ENCODE data around the gene PTGES. TPM values are rescaled to one million over a fixed set of nuclear protein-coding genes. Genes with fewer than 3 reads are reported as not detected.

The PTGES gene
- total and polyA plus RNA-seq, 10 of the 15 experiments (the other 5 are each of a cell fraction or from before 2014, with no cell fraction given): 0.57 TPM; not detected in 9

DNA sequence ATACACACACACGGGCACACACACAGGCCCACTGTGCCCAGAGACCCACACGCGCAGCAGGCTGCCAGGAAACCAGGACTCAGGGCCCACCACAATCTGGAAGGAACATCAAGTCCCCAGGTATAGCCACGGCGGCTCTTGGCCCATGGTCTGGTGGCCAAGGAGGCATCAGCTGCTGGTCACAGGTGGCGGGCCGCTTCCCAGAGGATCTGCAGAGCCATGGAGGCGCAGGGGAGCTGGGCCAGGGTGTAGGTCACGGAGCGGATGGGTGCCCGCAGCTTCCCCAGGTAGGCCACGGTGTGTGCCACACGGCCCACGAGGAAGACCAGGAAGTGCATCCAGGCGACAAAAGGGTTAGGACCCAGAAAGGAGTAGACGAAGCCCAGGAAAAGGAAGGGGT, 13.4 kb downstream of the PTGES start:
- 54% methylated on average over 16 of the region's 16 CpGs for WGBS (ENCODE audit: insufficient coverage, insufficient replicate concordance, low lambda C conversion rate, missing lambda C conversion rate)

More for the DNA sequence above, 13.4 kb downstream of the PTGES start:
- no peaks in the 10 kb centered on the region for H3K79me2 ChIP-seq (ENCODE audit: control insufficient read depth, insufficient read depth, low read length)
- H3K27ac ChIP-seq (ENCODE audit: control insufficient read depth, insufficient read depth): no peak overlapping the region
- ChIA-PET POLR2A (no interaction called here), RAD21 (ENCODE audit: unreplicated experiment) (interaction anchor here (1.5 kb wide), 1 partner anchor 12 kb away, joined by 6 read pairs; no protein-coding TSS in a partner anchor), CTCF (interaction anchor here (1.0 to 4.3 kb wide), 4 partner anchors 12 to 496 kb away, joined by 3 to 45 read pairs (median 6); no protein-coding TSS in a partner anchor), SMC1A (ENCODE audit: uncharacterized antibody, unreplicated experiment) (interaction anchor here (1.9 kb wide), 1 partner anchor 47 kb away, joined by 8 read pairs; no protein-coding TSS in a partner anchor)
- DNase-seq (ENCODE audit: low read depth, low spot score) (no peak), FAIRE-seq (no peak), ATAC-seq (no peak)
- no peak overlapping the region for H3K9ac ChIP-seq (ENCODE audit: control insufficient read depth, insufficient read depth, low read length)
- in situ Hi-C loops (cut with MboI): loop anchor here (5.0 kb wide), 1 partner anchor 43 kb away; no protein-coding TSS in a partner anchor
- H3K4me1 ChIP-seq (ENCODE audit: control insufficient read depth, insufficient read depth, low read length): peaks cover 6% of the 10 kb centered on the region
- H3K9me3 ChIP-seq (replicated peaks; ENCODE audit: control insufficient read depth, insufficient read depth, low read length): no peaks in the 10 kb centered on the region; the same call in 2 of the 3 replicates
- BruUV-seq (replicated peaks): no TSS peak
- no peaks in the 10 kb centered on the region for H3K27me3 ChIP-seq (replicated peaks in 1 of 2; ENCODE audit: control insufficient read depth in 2 of 2, insufficient read depth in 2 of 2, low read length in 1 of 2)
- no peaks in the 10 kb centered on the region for H4K20me1 ChIP-seq (ENCODE audit: control insufficient read depth, insufficient read depth)
- TF ChIP-seq EED (IDR thresholded peaks at IDR 0.05; ENCODE audit: low read depth): no peak
- no peak for TF ChIP-seq E2F4 (IDR thresholded peaks at IDR 0.05; ENCODE audit: low read depth, low read length)
- TF ChIP-seq, protein P1, sequence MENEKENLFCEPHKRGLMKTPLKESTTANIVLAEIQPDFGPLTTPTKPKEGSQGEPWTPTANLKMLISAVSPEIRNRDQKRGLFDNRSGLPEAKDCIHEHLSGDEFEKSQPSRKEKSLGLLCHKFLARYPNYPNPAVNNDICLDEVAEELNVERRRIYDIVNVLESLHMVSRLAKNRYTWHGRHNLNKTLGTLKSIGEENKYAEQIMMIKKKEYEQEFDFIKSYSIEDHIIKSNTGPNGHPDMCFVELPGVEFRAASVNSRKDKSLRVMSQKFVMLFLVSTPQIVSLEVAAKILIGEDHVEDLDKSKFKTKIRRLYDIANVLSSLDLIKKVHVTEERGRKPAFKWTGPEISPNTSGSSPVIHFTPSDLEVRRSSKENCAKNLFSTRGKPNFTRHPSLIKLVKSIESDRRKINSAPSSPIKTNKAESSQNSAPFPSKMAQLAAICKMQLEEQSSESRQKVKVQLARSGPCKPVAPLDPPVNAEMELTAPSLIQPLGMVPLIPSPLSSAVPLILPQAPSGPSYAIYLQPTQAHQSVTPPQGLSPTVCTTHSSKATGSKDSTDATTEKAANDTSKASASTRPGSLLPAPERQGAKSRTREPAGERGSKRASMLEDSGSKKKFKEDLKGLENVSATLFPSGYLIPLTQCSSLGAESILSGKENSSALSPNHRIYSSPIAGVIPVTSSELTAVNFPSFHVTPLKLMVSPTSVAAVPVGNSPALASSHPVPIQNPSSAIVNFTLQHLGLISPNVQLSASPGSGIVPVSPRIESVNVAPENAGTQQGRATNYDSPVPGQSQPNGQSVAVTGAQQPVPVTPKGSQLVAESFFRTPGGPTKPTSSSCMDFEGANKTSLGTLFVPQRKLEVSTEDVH (IDR thresholded peaks at IDR 0.05; ENCODE audit: low read depth, partially characterized antibody): no peak
- no peak for TF ChIP-seq ZNF384 (IDR thresholded peaks at IDR 0.05; ENCODE audit: borderline replicate concordance, low read depth, low read length)
- TF ChIP-seq STAT1 (conservative IDR thresholded peaks at IDR 0.05): no peak
- no peak for TF ChIP-seq ESRRA (IDR thresholded peaks at IDR 0.05; ENCODE audit: low read length)
- no peak for TF ChIP-seq CEBPB (IDR thresholded peaks at IDR 0.05; ENCODE audit: borderline replicate concordance in 1 of 2, low read depth in 2 of 2, low read length in 2 of 2)
- TF ChIP-seq USF2 (IDR thresholded peaks at IDR 0.05; ENCODE audit: borderline replicate concordance, low read depth, low read length): no peak
- TF ChIP-seq, protein P2, sequence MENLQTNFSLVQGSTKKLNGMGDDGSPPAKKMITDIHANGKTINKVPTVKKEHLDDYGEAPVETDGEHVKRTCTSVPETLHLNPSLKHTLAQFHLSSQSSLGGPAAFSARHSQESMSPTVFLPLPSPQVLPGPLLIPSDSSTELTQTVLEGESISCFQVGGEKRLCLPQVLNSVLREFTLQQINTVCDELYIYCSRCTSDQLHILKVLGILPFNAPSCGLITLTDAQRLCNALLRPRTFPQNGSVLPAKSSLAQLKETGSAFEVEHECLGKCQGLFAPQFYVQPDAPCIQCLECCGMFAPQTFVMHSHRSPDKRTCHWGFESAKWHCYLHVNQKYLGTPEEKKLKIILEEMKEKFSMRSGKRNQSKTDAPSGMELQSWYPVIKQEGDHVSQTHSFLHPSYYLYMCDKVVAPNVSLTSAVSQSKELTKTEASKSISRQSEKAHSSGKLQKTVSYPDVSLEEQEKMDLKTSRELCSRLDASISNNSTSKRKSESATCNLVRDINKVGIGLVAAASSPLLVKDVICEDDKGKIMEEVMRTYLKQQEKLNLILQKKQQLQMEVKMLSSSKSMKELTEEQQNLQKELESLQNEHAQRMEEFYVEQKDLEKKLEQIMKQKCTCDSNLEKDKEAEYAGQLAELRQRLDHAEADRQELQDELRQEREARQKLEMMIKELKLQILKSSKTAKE (IDR thresholded peaks at IDR 0.05; ENCODE audit: low read depth, poor library complexity, severe bottlenecking): no peak
- no peak for TF ChIP-seq ETV6 (conservative IDR thresholded peaks at IDR 0.05 in 1 of 2, IDR thresholded peaks at IDR 0.05 in 1 of 2; ENCODE audit: borderline replicate concordance in 1 of 2, low read depth in 1 of 2)
- no peak for TF ChIP-seq YBX1 (IDR thresholded peaks at IDR 0.05)
- H2AFZ ChIP-seq (ENCODE audit: control insufficient read depth, low read depth, low read length): no peak overlapping the region
- intact Hi-C loops (cut with micrococcal nuclease; ENCODE audit: unreplicated experiment): no loop called here
- no peak overlapping the region for H3K4me3 ChIP-seq
- no peak overlapping the region for H3K4me2 ChIP-seq (ENCODE audit: control insufficient read depth, insufficient read depth)
- no peaks in the 10 kb centered on the region for H3K36me3 ChIP-seq (ENCODE audit: control insufficient read depth in 2 of 2, insufficient read depth in 2 of 2, low read length in 1 of 2)

Data from GM12878 (cell line).